Aorta (tissue), 5 donors: ENCODE results near the gene CPN2. TPM values are rescaled to one million over a fixed set of nuclear protein-coding genes. Genes with fewer than 3 reads are reported as not detected.

ENCODE experiments used
- ATAC-seq: fragments of 200-7000 bp; cut with Tn5 transposase; one replicate; pipeline ENCODE4 v1.9.1; 2022; ENCODE audit warnings: moderate library complexity; ENCODE audit not compliant: low FRiP score
- DNase-seq, 2 donors: peaks; one replicate each; pipeline ENCODE4 v3.0.0-alpha.2; 2020
- H3K27ac ChIP-seq, 2 donors: one replicate each; pipeline ENCODE4 v1.5.1; 2013; ENCODE audit warnings: low read length in 2 of 2, mild to moderate bottlenecking in 2 of 2, moderate library complexity in 2 of 2, control low read depth in 1 of 2, inconsistent platforms in 1 of 2, low read depth in 1 of 2
- H3K27me3 ChIP-seq, 2 donors: one replicate each; pipeline ENCODE4 v1.6.1; 2013; ENCODE audit warnings: control low read depth in 1 of 2, low read length in 1 of 2, mild to moderate bottlenecking in 1 of 2, moderate library complexity in 1 of 2; ENCODE audit not compliant: insufficient read depth in 2 of 2, control insufficient read depth in 1 of 2
- H3K36me3 ChIP-seq, 2 donors: one replicate each; pipeline ENCODE4 v1.6.1; 2013; ENCODE audit warnings: control low read depth in 1 of 2, low read length in 1 of 2, mild to moderate bottlenecking in 1 of 2; ENCODE audit not compliant: insufficient read depth in 2 of 2, control insufficient read depth in 1 of 2
- H3K4me1 ChIP-seq, 2 donors: one replicate each; pipeline ENCODE4 v1.6.1; 2013; ENCODE audit warnings: low read length in 2 of 2, control low read depth in 1 of 2, mild to moderate bottlenecking in 1 of 2, moderate library complexity in 1 of 2; ENCODE audit not compliant: insufficient read depth in 2 of 2, control insufficient read depth in 1 of 2
- H3K4me3 ChIP-seq, 2 donors: one replicate each; pipeline ENCODE4 v1.5.1; 2013; ENCODE audit warnings: low read length in 2 of 2, control low read depth in 1 of 2, mild to moderate bottlenecking in 1 of 2
- H3K9me3 ChIP-seq: one replicate; pipeline ENCODE4 v1.6.1; 2013; ENCODE audit warnings: mild to moderate bottlenecking, low read length; ENCODE audit not compliant: control insufficient read depth
- WGBS, 2 donors: extraction: QIAGEN DNeasy Blood & Tissue Kit; methylation state at CpG; one replicate each; pipeline ENCODE4 v1.1.7; 2013; 5-methylcytosine and 5-hydroxymethylcytosine counted together
- intact Hi-C, 2 donors: fragments of 100-400 bp; cut with DNase I; formaldehyde crosslinking; loops; one replicate each; pipeline versions ENCODE4 v1.14.2 to v1.15.0; 2022
- polyA plus RNA-seq, 2 donors: library from polyadenylated mRNA; stranded (reverse); fragments of 200-250 nt; gene quantifications; one replicate each; pipeline ENCODE4 v1.2.3, GENCODE V29; 2013
- total RNA-seq, 2 donors: library from RNA; stranded (reverse); fragmentation: NEBNext Ultra II Directional; extraction: Animal tissue kit (Norgen Biotek cat#: 25700); gene quantifications; one replicate each; pipeline ENCODE4 v1.2.1, GENCODE V29; 2021
- donor health status: healthy with polysubstance abuse.
- donor health status: Bipolar disorder and iron deficiency.
- donor health status: DM: no; HTN: no; CAD: no.
- donor health status: DM: no; HTN: no; CAD: no.
- donor health status: DM: yes; HTN: yes; CAD: no.

CPN2 gene
- total and polyA plus RNA-seq, 4 donors: not detected

DNA sequence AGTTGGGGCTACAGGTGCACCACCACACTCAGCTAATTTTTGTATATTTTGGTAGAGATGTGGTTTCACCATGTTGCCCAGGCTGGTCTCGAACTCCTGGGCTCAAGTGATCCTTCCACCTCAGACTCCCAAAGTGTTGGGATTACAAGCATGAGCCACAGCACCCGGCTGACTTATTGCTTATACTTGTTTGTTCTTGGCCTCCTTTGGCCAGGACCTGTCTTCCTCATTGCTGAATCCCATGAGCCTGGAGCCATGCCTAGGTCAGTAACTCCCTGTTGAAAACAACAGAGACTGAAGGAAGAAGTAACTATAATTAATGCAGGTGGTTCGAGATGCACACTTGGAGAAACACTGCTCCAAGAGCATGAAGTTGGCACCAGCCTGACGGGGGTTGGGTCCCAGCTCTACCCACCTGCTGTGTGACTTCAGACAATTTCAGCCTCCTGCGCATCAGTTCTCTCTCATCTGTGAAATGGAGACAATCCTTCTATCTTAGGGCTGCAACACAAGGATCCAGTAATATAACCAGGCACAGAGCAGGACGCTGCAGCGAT lies 38.9 kb downstream of the CPN2 start:
- no peak for ATAC-seq
- intact Hi-C loops: loop anchor here (10.0 kb wide), 3 partner anchors 237 to 647 kb away; no protein-coding TSS in a partner anchor
- no peak overlapping the region for H3K27ac ChIP-seq
- no peaks in the 10 kb centered on the region for H3K9me3 ChIP-seq
- H3K27me3 ChIP-seq: no peaks in the 10 kb centered on the region
- H3K4me1 ChIP-seq: no peaks in the 10 kb centered on the region
- WGBS, 2 donors: 77 to 83% methylated on average over 7 of the region's 7 CpGs
- peak in 1 of 2 donors; percentile 39 for DNase-seq
- H3K36me3 ChIP-seq: no peaks in the 10 kb centered on the region
- no peak overlapping the region for H3K4me3 ChIP-seq

DNA sequence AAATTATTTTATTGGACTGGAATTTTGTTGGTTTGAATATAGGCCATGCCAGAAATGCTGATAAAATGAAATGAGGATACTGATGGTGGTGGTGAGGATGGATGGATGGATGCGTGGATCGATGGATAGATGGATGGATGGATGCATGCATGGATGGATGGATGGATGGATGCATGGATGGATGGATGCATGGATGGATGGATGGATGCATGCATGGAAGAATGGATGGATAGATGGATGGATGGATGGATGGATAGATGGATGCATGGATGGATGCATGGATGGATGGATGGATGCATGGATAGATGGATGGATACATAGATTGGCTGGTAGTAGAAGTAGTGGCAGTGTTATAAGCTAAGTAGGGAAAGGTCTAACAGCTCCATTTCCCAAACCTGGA lies 40.1 kb downstream of the CPN2 start:
- 93 to 97% methylated on average over 2 of the region's 2 CpGs for WGBS, 2 donors
- ATAC-seq: no peak
- H3K36me3 ChIP-seq: no peaks in the 10 kb centered on the region
- intact Hi-C loops: loop anchor here (10.0 kb wide), 3 partner anchors 236 to 646 kb away; no protein-coding TSS in a partner anchor
- no peak overlapping the region for H3K4me3 ChIP-seq
- H3K27ac ChIP-seq: no peak overlapping the region
- H3K27me3 ChIP-seq: no peaks in the 10 kb centered on the region
- no peak for DNase-seq
- no peaks in the 10 kb centered on the region for H3K4me1 ChIP-seq
- no peaks in the 10 kb centered on the region for H3K9me3 ChIP-seq

DNA sequence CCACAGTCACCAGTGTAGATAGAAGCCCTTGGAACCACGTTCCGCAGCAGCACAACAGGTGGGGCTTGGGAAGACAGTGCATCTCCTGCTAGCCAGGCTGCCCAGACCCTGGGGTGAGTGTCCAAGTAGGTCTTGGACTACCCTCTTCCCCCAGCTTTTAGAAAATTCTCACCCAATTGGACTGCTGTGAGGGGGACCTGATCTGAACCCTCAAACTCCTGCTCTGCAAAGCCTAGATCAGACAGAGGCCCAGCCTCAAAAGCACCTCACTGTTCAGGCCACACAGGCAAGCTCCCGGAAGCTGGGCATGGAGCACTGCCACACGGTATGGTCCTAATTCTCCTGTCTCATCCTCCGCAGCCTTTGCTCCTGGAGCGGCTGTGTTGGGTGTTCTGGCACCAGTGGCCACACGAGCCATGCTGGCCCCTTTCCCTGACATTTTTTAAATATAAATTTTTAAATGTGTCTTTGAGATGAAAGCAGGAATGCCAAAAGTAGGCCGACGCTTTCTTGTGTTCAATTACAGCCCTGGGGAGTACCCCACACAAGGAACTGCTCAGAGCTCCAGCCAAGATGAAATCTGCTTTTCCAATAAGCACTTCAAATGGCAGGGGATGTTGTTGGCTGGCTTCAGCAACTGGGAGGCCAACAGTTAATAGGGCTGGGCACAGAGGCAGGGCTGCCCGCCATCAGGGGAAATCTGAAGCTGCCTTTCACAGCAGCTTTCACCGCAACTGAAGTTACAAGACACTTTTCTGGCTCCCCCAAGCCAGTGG lies 40.9 kb downstream of the CPN2 start:
- Histone ChIP-seq H3K4me3 (no peak overlapping the region), H3K27me3 (no peaks in the 10 kb centered on the region), H3K36me3 (no peaks in the 10 kb centered on the region), H3K4me1 (no peaks in the 10 kb centered on the region), H3K9me3 (no peaks in the 10 kb centered on the region), H3K27ac (no peak overlapping the region)
- peak in 1 of 2 donors; percentile 55 for DNase-seq
- intact Hi-C loops: loop anchor here (10.0 kb wide), 3 partner anchors 235 to 645 kb away; no protein-coding TSS in a partner anchor
- WGBS, 2 donors: 72 to 79% methylated on average over 11 of the region's 11 CpGs
- ATAC-seq: no peak

DNA sequence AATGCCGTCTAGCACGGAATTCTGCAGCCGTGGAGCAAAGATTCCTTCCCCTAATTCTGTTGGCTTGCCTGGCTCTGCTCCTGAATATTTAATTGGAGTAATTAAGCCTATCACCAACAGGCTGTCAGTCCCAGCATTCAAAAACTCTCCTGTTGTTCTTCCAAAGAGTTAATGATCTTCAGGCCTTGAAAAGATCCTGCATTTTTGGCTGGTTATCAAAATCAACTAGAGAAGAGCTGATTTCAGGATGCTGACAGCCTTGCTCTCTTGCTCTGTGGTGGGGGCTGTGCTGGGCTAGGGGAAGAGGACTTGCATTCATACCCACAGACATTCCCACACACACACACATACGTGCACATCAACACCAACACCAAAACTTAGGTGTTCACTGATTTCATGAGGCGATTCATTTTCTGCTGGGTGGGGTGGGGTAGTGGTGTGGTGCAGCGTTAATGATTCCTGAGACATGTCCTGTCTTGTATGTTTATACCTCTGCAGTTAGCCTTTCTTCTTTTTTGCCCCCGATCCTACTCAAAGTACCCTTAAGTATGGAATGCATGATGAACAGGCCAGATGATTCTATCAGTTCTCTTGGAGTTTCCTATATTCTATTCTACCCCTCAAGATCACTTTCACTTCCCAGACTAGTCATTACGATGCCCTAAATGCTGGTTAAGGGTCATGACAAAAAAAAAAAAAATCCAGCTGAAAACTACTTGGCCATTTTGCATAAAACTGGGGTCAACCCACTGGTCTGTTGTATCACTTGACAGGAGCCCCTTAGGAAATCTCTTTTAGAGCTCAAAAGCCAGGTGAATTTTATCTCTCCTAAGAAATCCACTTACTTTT lies 42.3 kb downstream of the CPN2 start:
- Histone ChIP-seq H3K4me1 (no peaks in the 10 kb centered on the region), H3K27me3 (no peaks in the 10 kb centered on the region), H3K36me3 (no peaks in the 10 kb centered on the region), H3K27ac (no peak overlapping the region), H3K9me3 (no peaks in the 10 kb centered on the region), H3K4me3 (no peak overlapping the region)
- ATAC-seq (no peak), DNase-seq (peak in 1 of 2 donors; percentile 26)
- WGBS, 2 donors: 87 to 93% methylated on average over 8 of the region's 8 CpGs
- intact Hi-C loops: no loop called here

DNA sequence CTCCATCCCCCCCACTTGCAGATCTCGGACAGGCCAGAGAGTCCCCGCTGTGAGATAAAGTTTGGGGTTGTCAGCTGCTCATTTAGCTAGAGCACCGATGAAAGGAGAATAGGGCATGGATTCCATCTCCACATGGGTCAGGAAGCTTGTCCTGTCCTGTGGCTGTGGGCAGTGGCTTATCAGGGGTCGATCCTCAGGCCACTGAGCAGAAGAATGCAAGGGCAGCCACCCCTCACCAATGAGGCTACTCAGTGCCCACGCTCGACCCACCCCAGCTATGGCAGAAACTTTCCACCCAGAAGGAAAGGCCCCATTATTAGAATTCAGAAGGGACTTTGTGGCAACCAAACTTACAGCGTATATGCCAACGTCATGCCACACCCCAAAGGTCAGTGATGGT lies 43.3 kb downstream of the CPN2 start:
- DNase-seq: peak in 1 of 2 donors; percentile 34
- 95 to 97% methylated on average over 8 of the region's 8 CpGs for WGBS, 2 donors
- intact Hi-C loops: no loop called here

DNA sequence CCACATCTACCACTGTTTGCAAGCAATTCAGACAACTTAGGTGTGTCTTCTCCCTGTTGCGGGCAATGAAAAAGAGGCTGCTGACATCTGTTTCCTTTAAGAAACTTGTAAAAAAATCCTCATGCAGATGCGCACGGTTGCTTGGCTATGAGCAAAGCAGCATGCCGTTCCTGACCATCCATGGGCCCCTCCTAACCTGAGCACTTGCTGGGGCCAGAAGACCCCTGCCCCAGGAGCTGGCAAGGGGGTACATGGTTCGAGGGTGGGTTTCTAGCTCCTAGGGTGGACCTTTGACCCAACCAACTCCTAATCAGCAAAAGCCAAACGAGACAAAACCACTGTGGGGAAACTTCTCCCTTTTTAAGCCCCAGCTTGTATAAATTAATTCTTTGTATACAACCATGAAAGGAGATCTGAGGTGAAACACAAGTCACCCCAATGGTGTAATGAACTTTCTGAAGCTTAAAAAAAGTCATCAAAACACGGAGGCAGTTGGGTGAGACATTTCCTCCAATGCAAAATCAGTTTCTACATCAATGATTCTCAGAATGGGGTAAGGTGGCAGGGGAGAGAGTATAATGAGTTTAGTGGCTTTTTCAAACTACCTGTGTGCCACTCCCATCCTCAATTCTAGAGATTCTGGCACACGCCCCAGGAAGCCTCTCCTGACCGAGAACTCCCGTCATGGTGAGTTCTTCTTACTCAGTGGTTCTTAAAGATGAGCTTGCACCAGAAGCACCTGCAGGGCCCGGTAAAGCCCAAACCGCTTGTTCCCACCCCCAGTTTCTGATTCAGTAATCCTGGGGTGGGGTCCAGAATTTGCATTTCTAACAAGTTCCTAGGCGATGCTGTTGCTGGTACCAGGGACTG lies 44.1 kb downstream of the CPN2 start:
- intact Hi-C loops: no loop called here
- H3K27me3 ChIP-seq: no peaks in the 10 kb centered on the region
- no peak overlapping the region for H3K27ac ChIP-seq
- no peak for ATAC-seq
- H3K9me3 ChIP-seq: no peaks in the 10 kb centered on the region
- WGBS, 2 donors: 89 to 90% methylated on average over 13 of the region's 13 CpGs
- no peaks in the 10 kb centered on the region for H3K4me1 ChIP-seq
- DNase-seq: peak in 1 of 2 donors; percentile 31
- no peaks in the 10 kb centered on the region for H3K36me3 ChIP-seq
- no peak overlapping the region for H3K4me3 ChIP-seq

More for the DNA sequence above, 43.3 kb downstream of the CPN2 start:
- Histone ChIP-seq H3K9me3 (no peaks in the 10 kb centered on the region), H3K27ac (no peak overlapping the region), H3K36me3 (no peaks in the 10 kb centered on the region), H3K27me3 (no peaks in the 10 kb centered on the region), H3K4me1 (no peaks in the 10 kb centered on the region), H3K4me3 (no peak overlapping the region)
- ATAC-seq: no peak

DNA sequence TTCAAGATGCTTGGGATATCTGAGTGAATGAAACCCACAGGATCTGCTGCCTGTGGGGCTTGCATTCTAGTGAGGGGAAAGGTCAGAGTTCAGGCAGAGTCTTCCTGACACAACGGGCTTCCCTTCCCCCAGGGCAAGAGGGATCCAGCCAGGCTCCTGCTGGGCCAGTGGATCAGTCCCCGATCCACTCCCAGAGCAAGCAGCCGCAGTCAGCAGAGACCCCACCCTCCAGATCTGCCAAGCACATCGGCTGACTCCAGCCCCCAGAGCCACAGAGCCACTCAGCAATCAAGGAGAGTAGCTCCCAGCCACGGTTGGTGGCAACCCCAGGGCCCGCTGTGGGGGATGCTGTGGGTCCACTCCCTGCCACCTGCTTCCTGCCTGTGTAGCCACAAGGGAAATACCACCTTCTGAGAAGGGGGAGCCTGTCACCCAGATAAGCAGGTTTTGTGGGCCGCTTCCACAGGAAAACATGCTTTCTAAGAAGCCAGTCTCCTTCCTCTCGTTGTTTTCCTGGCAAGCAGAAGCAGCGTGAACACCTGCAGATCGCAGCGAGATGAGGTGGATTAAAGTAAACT lies 44.9 kb downstream of the CPN2 start:
- no peaks in the 10 kb centered on the region for H3K36me3 ChIP-seq
- ATAC-seq (no peak), DNase-seq (peak in 1 of 2 donors; percentile 72)
- no peak overlapping the region for H3K4me3 ChIP-seq
- no peaks in the 10 kb centered on the region for H3K27me3 ChIP-seq
- WGBS, 2 donors: 89 to 97% methylated on average over 11 of the region's 11 CpGs
- intact Hi-C loops: no loop called here
- H3K4me1 ChIP-seq: no peaks in the 10 kb centered on the region
- no peak overlapping the region for H3K27ac ChIP-seq
- no peaks in the 10 kb centered on the region for H3K9me3 ChIP-seq
